ENCODE data around the gene C3orf62.
"Not testable (repeated sequence)": the region's sequence is repeated elsewhere in the genome, so short reads cannot be mapped to it uniquely, and the experiment has no call there.

C3orf62 gene

DNA sequence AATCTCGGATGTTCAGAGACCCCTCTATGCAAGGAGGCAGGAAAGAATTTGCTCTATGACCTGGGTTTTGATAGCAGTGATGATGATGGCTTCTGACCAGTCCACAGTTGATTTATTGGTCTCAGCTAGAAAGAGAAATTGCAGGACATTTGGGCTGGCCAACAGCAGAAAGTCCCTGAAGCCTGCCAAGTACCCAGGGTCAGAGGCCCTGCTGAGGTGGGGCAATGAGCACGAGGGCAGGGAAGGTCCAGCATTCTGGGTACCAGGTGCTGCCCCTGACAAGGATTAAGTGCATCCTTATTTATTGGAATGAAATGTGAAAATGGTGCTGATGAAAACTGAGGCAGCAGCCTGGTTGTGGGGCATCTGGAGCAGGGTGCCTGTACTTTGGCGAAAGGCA lies 19.8 kb downstream of the C3orf62 start:
- DNase-seq (ENCODE audit: extremely low read depth, low read depth): no peak
- TF ChIP-seq, protein P1, sequence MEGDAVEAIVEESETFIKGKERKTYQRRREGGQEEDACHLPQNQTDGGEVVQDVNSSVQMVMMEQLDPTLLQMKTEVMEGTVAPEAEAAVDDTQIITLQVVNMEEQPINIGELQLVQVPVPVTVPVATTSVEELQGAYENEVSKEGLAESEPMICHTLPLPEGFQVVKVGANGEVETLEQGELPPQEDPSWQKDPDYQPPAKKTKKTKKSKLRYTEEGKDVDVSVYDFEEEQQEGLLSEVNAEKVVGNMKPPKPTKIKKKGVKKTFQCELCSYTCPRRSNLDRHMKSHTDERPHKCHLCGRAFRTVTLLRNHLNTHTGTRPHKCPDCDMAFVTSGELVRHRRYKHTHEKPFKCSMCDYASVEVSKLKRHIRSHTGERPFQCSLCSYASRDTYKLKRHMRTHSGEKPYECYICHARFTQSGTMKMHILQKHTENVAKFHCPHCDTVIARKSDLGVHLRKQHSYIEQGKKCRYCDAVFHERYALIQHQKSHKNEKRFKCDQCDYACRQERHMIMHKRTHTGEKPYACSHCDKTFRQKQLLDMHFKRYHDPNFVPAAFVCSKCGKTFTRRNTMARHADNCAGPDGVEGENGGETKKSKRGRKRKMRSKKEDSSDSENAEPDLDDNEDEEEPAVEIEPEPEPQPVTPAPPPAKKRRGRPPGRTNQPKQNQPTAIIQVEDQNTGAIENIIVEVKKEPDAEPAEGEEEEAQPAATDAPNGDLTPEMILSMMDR (IDR thresholded peaks at IDR 0.05; ENCODE audit: low read depth, low read length, missing control alignments): no peak
- no peak overlapping the region for H3K4me3 ChIP-seq (replicated peaks; ENCODE audit: low read depth, low read length)

DNA sequence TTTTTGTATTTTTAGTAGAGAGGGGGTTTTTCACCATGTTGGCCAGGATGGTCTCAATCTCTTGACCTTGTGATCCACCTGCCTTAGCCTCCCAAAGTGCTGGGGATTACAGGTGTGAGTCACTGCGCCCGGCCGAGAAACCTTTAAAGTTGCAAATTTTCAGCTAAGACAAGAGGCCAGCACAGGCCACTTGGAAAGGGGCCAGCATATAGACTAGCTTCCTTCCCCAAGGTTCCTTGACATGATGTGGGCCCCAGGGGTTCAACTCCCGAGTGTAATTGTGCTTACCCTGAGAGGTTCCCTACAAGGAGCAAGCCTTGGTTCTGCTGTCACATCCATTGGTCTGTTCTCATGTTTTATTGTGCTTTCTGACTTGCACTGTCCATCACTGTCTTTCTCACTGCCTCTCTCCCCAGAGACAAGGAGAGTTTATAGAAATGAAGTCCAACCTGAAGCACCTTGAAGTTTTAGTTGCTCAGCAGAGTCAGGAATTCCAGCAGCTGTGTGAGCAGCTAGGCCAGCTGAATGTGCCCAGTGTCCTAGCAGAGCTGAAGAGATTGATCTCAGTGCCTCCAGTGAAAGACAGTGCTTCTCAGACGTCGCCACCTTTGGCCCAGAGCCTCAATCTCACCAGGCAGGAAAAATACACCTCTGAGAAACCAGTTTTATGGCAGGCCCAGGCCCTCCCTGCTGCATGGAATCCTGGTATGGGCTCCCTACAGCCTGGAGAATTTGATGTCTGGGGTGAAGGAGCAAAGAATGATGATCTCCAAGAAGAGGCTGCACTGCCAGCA lies 21.1 kb downstream of the C3orf62 start:
- no peak for DNase-seq (ENCODE audit: extremely low read depth, low read depth)
- TF ChIP-seq, protein P1 (IDR thresholded peaks at IDR 0.05; ENCODE audit: low read depth, low read length, missing control alignments): no peak
- H3K4me3 ChIP-seq (replicated peaks; ENCODE audit: low read depth, low read length): no peak overlapping the region

DNA sequence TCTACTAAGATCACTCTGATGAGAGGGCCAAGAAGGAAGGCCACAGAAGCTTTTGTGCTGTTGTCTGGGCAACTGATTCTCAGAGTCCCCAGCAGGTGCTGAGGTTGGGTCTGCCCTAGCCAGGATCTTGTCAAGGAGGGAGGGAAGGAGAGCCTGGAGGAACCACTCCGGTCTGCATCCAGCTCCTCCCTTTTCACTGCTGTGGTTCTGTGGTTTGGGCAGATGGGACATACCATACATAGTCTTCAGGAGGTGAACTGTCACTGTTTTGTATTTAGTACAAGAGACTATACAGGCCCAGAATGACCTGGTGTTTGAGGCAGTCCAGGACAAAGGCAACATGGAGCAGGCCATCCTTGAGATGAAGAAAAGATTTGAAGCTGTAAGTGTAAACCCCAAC lies 21.9 kb downstream of the C3orf62 start:
- TF ChIP-seq, protein P1 (IDR thresholded peaks at IDR 0.05; ENCODE audit: low read depth, low read length, missing control alignments): no peak
- H3K4me3 ChIP-seq (replicated peaks; ENCODE audit: low read depth, low read length): no peak overlapping the region
- no peak for DNase-seq (ENCODE audit: extremely low read depth, low read depth)

DNA sequence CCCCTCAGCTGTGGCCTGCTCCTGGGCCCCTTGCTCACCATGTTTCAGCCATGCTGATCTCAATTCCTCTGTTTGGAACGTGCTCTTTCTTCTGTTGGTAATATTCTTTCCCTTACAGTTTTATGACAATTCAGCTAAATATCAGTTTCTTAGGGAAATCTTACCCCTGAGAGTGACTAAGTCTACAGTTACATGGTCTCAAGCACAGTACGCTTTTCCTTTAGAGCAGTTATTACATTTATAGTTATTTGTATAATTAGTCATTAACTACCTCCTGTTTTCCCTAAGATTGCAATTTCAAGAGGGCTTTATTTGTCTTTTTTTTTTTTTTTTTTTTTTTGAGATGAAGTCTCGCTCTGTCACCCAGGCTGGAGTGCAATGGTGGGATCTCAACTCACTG lies 23.5 kb downstream of the C3orf62 start:
- no peak for DNase-seq (ENCODE audit: extremely low read depth, low read depth)
- TF ChIP-seq, protein P1 (IDR thresholded peaks at IDR 0.05; ENCODE audit: low read depth, low read length, missing control alignments): no peak
- H3K4me3 ChIP-seq (replicated peaks; ENCODE audit: low read depth, low read length): no peak overlapping the region

DNA sequence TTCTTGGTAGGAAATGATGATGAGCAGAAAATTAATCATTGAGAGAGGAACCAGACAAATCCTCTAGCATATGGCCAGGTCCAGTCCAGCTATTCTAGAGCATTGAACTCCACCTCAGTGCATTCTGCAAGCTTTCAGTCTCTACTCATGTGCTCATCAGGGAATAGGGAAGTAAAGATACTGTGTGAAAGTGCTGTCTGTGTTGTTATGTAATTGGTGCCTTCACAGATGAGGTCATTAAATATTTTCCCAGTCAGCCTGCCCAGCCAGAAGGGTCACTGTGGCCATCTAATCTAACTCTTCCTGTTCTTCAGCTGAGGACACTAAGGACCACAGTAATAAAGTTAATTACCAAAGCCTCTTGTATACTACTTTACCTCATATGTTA lies 28.2 kb downstream of the C3orf62 start:
- TF ChIP-seq, protein P1 (IDR thresholded peaks at IDR 0.05; ENCODE audit: low read depth, low read length, missing control alignments): no peak
- DNase-seq (ENCODE audit: extremely low read depth, low read depth): no peak

DNA sequence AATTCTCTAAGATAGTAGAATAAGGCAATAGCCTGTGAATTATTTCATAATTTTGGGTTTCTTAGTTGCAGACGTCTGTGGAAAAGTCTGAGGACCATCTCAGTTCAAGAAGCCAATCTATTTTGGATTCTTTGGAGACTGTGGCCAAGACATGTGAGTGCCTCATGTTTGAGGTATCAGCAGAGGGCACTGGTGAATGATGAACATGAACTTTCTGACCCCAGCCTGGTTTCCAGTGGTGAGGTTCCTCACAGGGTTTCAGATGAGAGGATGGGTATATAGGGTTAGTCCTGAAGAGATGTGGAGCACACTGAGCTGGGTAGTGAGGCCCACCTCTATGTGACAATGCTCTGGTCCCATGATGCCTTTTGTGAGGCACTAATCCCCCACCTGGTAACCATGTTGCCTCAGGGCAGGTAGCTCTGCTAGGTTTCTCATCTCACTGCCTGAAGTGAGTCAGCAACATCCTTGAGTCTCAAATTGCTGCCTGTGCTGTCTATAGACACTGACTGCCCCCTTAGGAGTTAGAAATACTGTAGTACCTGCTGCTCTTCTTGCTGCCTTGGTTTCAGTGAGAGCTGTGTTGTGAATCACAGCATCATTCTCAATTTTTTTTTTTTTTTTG lies 32.3 kb downstream of the C3orf62 start:
- no peak overlapping the region for H3K4me3 ChIP-seq (replicated peaks; ENCODE audit: low read depth, low read length)
- TF ChIP-seq, protein P1 (IDR thresholded peaks at IDR 0.05; ENCODE audit: low read depth, low read length, missing control alignments): no peak
- no peak for DNase-seq (ENCODE audit: extremely low read depth, low read depth)

More for the DNA sequence above, 28.2 kb downstream of the C3orf62 start:
- H3K4me3 ChIP-seq (replicated peaks; ENCODE audit: low read depth, low read length): no peak overlapping the region

DNA sequence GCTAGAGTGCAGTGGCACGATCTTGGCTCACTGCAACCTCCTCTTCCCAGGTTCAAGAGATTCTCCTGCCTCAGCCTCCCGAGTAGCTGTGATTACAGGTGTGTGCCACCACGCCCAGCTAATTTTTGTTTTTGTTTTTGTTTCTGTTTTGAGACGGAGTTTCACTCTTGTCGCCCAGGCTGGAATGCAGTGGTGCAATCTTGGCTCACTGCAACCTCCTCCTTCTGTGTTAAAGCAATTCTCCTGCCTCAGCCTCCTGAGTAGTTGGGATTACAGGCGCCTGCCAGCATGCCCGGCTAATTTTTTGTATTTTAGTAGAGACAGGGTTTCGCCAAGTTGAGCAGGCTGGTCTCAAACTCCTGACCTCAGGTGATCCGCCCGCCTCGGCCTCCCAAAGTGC lies 36.9 kb downstream of the C3orf62 start:
- not testable (repeated sequence) for DNase-seq (ENCODE audit: extremely low read depth, low read depth); H3K4me3 ChIP-seq (replicated peaks; ENCODE audit: low read depth, low read length)

All from HFF-Myc (cell line).